Thyroid gland (tissue), 4 donors: Measurements from ENCODE around the gene HK2.

Experiments used
- POLR2A ChIP-seq, 2 donors: fragments of 450-650 bp; IDR thresholded peaks; one replicate each; pipeline ENCODE4 v1.6.1; 2017; ENCODE audit warnings: antibody characterized with exemption in 2 of 2, mild to moderate bottlenecking in 2 of 2, moderate library complexity in 1 of 2
- TF ChIP-seq, protein P1 (sequence below), 6 experiments: fragments of 200-600 bp in 3 of 6; fragments of 450-650 bp in 3 of 6; sonication (generic) in 3 of 6; IDR thresholded peaks; one replicate each; pipeline ENCODE4 v1.5.1; 2016 to 2019; ENCODE audit warnings: antibody characterized with exemption in 6 of 6, mild to moderate bottlenecking in 2 of 6, inconsistent platforms in 1 of 6, moderate library complexity in 1 of 6

DNA sequence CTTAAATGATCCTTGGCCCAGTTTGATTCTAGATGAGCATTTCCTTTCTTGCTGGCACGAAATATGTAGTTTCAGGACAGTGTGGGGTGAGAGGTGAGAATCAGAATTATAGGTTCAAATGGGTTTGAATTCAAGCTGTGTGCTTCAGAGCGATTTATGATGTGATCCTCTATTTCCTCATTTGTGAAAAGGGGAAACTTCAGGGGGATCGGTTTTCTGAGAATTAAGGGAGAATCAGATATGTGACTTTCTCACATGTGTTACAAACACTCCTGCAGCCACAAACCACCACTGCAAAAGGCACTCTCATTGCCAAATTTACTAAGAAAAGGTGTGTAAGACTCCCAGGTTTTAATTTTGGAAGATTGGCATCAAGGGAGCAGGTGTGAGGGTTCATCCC is 24.4 kb downstream of the HK2 start:
- TF ChIP-seq, protein P1, sequence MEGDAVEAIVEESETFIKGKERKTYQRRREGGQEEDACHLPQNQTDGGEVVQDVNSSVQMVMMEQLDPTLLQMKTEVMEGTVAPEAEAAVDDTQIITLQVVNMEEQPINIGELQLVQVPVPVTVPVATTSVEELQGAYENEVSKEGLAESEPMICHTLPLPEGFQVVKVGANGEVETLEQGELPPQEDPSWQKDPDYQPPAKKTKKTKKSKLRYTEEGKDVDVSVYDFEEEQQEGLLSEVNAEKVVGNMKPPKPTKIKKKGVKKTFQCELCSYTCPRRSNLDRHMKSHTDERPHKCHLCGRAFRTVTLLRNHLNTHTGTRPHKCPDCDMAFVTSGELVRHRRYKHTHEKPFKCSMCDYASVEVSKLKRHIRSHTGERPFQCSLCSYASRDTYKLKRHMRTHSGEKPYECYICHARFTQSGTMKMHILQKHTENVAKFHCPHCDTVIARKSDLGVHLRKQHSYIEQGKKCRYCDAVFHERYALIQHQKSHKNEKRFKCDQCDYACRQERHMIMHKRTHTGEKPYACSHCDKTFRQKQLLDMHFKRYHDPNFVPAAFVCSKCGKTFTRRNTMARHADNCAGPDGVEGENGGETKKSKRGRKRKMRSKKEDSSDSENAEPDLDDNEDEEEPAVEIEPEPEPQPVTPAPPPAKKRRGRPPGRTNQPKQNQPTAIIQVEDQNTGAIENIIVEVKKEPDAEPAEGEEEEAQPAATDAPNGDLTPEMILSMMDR (IDR thresholded peaks at IDR 0.05) = no peak
- no peak for TF ChIP-seq POLR2A (IDR thresholded peaks at IDR 0.05)
